ENCODE measurements around the gene TRIM71. TPM values are rescaled to one million over a fixed set of nuclear protein-coding genes. Genes with fewer than 3 reads are reported as not detected.
A peak's percentile ranks its signal among the peaks of the same experiment; 100 is the strongest.

Gene TRIM71
- total and polyA plus RNA-seq, 2 of the 13 experiments (the other 11 are each of a cell fraction or from before 2014, with no cell fraction given) = 21.7 to 76.9 TPM

GRCh38 chr3:32821686-32822296, 4.0 kb downstream of the TRIM71 start (continued):
- TF ChIP-seq E2F2 (CRISPR knock-in tag; IDR thresholded peaks at IDR 0.05; ENCODE audit: borderline replicate concordance) (no peak), ASH2L (IDR thresholded peaks at IDR 0.05; ENCODE audit: insufficient read length, low read depth, low read length) (peak; percentile 58), SALL1 (CRISPR knock-in tag; IDR thresholded peaks at IDR 0.05) (peak; percentile 33; the same call in 1 of the 2 replicates), KMT2B (CRISPR knock-in tag; IDR thresholded peaks at IDR 0.05) (no peak), E2F1 (CRISPR knock-in tag; IDR thresholded peaks at IDR 0.05) (no peak), ZNF10 (CRISPR knock-in tag; IDR thresholded peaks at IDR 0.05; ENCODE audit: borderline replicate concordance, low read depth) (no peak), ZBTB42 (CRISPR knock-in tag; IDR thresholded peaks at IDR 0.05) (no peak), THRA (CRISPR knock-in tag; IDR thresholded peaks at IDR 0.05; ENCODE audit: borderline replicate concordance) (no peak), BHLHE40 (IDR thresholded peaks at IDR 0.05; ENCODE audit: low read length) (no peak), SRY (CRISPR knock-in tag; IDR thresholded peaks at IDR 0.05) (peak; percentile 60; the same call in 1 of the 2 replicates), CCAR2 (optimal IDR thresholded peaks at IDR 0.05; ENCODE audit: low read depth, low read length) (no peak), MXD4 (CRISPR knock-in tag; IDR thresholded peaks at IDR 0.05) (no peak), CHD4 (IDR thresholded peaks at IDR 0.05; ENCODE audit: borderline replicate concordance, low read length) (no peak), MAFG (CRISPR knock-in tag; IDR thresholded peaks at IDR 0.05) (no peak), PREB (CRISPR knock-in tag; IDR thresholded peaks at IDR 0.05) (no peak), HMG20B (CRISPR knock-in tag; conservative IDR thresholded peaks at IDR 0.05) (no peak), FOXA3 (CRISPR knock-in tag; IDR thresholded peaks at IDR 0.05) (no peak), YEATS4 (CRISPR knock-in tag; IDR thresholded peaks at IDR 0.05; ENCODE audit: borderline replicate concordance) (no peak), TERF1 (CRISPR knock-in tag; IDR thresholded peaks at IDR 0.05) (no peak), SRF (IDR thresholded peaks at IDR 0.05; ENCODE audit: low read depth, low read length) (no peak), SP2 (CRISPR knock-in tag; IDR thresholded peaks at IDR 0.05) (no peak)

Measured in HepG2 (cell line).